Measurements from ENCODE around the gene F2RL2.

DNA sequence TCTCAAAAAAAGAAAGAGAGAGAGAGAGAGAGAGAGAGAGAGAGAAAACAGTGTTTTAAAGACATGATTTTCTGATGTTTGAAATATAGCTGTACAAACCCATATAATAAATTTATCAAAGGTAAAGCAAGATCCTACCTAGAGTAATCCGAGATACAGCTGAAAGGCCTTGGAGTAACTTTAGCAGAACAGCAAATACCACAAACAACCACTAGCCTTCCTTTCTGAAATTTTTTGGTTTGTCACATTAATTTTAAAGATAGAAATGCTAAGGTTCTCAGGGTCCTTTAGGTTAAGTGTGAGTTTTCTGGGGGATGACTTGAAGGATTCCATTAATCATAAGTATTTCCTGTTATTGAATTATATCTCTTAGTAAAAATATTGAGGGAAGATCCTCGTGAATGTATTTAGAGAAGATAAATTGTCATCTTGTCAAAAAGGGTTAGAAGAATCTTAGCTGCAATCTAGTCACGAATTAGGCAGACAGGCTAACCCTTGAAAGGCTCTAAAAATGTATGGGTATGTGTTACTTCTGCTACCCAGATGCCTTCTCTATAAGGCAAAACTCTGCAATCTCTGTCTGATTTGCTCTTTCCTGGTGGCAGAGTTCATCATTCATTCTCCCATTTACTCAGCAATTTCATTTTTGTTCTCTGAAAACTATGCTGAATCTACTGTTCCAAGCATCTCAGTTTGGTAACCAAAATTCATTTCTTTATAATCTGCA is 27.3 kb downstream of the F2RL2 start:
- no peak for TF ChIP-seq EZH2 (IDR thresholded peaks at IDR 0.05; ENCODE audit: borderline replicate concordance, low read depth, low read length, severe bottlenecking)
- TF ChIP-seq, protein P1, sequence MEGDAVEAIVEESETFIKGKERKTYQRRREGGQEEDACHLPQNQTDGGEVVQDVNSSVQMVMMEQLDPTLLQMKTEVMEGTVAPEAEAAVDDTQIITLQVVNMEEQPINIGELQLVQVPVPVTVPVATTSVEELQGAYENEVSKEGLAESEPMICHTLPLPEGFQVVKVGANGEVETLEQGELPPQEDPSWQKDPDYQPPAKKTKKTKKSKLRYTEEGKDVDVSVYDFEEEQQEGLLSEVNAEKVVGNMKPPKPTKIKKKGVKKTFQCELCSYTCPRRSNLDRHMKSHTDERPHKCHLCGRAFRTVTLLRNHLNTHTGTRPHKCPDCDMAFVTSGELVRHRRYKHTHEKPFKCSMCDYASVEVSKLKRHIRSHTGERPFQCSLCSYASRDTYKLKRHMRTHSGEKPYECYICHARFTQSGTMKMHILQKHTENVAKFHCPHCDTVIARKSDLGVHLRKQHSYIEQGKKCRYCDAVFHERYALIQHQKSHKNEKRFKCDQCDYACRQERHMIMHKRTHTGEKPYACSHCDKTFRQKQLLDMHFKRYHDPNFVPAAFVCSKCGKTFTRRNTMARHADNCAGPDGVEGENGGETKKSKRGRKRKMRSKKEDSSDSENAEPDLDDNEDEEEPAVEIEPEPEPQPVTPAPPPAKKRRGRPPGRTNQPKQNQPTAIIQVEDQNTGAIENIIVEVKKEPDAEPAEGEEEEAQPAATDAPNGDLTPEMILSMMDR (IDR thresholded peaks at IDR 0.05; ENCODE audit: borderline replicate concordance, extremely low read depth, low read length, poor library complexity, severe bottlenecking) = no peak
